HG02981 (cell line): ENCODE results near the gene RHOJ.
"Not testable (repeated sequence)": the region's sequence is repeated elsewhere in the genome, so short reads cannot be mapped to it uniquely, and the experiment has no call there.

Experiments used
- ATAC-seq: cut with Tn5 transposase; IDR thresholded peaks from one replicate; pipeline ENCODE4 v1.9.1; 2021; ENCODE audit warnings: mild to moderate bottlenecking, moderate library complexity; ENCODE audit not compliant: unreplicated experiment

RHOJ gene

GRCh38 chr14:63266106-63266505 is 61.9 kb downstream of the RHOJ start:
- no peak for ATAC-seq

DNA sequence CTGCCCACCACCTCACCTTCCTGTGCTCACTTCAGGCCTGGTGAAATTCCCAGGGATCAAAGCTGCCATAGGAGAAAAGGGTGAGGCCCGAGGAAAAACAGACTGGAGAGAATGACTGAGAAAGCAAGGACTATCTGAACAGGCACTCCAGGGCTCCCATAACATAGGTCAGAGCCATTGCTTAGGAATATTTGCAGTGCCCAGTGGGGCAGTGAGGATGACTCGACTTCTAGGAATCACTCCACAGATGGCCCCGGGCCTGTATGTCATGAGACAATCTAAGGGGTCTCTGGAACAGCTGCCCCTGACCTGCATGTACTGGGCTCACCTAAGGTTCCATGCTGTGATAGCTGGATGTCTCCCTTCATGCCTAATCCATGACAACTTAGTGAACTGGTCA is 62.9 kb downstream of the RHOJ start:
- ATAC-seq, result no peak

GRCh38 chr14:63268771-63269170 is 64.5 kb downstream of the RHOJ start:
- no peak for ATAC-seq

- ATAC-seq, result no peak
Measured at GRCh38 chr14:63269561-63270225, 65.5 kb downstream of the RHOJ start.

DNA sequence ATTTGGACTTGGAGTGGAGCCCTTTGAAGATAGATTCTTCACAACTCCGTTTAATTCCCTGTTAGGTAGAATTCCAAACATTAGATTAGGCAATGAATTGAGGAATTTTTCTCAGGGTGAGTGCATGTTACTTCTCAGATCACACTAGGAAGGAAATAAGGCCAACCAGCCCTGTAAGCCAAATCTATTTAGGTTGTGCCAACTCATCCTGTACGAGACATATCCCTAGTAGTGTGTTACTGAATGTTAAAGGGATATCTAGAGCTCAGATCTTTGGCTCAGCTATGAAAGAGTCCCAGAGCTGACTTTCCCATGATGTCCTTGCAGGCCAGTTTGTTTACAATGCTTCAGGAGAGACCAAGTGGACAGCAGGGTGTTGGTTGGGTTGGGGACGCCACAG is 68.9 kb downstream of the RHOJ start:
- no peak for ATAC-seq

DNA sequence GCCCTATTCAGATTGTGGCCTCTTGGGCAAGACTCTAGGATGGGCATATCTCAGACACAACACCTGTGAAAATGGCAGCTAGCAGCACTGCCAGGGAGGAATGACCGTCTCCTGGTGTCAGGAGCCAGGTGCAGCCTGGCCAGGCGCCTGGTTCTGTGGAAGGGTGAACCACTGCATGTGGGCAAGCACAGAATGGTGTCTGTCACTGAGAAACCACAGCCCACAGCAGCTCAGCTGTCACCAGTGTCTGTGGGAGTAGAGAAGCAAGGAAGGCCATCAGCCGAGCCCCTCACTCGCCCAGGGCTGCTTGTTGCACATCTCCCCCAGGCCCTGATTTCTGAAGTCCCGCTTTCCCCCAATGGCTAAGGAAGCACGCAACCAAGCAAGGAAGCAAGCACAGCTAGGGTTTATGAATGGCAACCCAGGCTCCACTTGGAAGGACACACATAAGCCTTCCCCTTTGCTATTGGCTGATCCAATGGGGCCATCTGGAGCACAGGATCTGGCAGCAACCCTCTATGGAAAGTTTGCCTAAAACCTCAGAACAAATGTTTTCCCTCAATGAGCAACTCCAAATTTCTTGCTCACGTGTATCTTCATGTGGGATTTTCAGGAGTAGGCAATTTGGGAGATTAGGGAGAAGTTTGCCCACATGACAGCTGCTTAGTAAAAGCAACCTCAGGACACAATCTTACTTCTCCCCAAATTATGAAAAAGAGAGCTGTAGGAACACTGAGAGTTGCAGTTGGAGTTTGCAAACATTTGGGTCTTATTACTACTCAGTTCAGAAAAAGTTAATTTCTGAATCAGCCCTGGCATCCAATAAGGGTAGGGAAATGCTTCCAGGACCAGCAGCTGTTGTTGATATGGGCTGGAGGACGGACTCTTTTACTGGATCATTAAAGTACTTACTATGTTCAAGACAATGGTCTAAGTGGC is 69.7 kb downstream of the RHOJ start:
- no peak for ATAC-seq

DNA sequence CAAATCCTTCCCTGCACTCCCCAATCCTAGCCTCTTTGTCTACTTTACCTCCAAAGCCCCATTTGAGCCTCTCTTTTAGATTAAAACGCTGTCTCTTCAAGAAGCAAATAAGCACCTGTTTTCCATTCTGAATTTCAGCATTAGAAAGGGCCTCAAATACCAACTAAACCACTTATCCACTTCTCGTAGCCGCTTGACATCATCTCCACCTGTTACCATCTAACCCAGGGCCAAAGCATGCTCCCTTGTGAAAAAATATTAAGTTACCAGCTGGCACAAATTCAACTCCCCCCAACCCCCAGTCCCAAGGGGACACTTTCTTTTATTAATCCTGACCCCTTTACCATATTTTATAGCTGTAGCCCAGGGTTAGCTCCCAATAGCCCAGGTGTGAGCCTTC is 71.4 kb downstream of the RHOJ start:
- ATAC-seq, result no peak

DNA sequence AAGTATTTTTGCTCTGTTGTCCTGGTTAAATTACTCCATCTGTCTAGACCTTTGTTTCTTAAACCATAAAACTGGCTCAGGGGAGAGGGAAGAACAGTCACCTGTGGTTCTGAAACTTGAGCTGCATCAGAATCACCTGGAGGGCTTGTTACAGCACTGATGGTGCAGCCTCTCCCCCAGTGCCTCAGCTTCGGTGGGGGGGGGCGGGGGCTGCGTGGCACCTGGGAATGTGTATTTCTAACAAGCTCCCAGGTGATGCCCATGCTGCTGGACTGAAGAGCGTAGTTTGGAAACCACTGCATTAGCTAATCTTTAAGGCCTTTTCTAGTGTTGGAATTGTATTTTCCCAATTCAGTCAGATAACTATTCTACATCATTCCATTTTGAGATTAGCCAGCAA is 71.8 kb downstream of the RHOJ start:
- no peak for ATAC-seq

GRCh38 chr14:63276492-63277342 is 72.5 kb downstream of the RHOJ start:
- ATAC-seq, result peak; percentile 72

- ATAC-seq, result no peak
Measured at GRCh38 chr14:63277591-63278183, 73.4 kb downstream of the RHOJ start.

GRCh38 chr14:63279933-63280332 is 75.7 kb downstream of the RHOJ start:
- not testable (repeated sequence) for ATAC-seq

DNA sequence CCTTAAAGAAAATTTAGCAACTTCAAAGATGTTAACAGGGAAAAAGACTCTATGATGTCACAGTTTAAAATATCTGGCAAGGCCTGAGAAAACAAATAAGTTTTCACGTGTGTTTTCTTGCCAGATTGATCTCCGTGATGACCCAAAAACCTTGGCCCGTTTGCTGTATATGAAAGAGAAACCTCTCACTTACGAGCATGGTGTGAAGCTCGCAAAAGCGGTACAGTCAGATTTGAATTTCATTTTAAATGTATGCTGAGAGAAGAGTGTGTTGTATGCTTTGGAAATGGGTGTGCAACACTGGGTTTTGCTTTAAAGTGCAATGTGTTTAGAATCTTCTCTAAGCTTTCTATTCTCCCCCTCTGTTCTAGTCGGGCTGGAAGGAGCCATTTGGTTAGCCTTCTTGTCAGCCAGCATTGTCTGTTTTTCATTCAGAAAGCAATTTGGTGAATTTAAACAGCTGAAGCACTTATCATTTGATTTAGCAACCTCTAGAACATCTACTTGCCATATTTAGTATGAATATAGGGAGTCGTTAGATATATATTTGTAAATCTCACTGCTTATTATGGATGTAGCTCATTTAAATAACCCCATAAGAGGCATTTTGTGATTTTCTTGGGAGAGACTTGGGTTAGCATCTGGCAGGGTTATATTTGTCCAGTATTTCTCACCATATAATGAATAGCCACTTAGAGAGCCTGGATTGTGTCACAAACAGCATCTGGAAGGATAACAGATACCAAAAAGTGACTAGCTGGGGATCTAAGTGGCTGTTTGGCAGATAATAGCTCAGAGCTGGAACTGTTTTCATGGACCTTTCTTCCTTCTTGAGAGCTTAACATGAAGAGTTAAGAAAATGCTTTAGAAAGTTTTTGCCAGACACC is 79.0 kb downstream of the RHOJ start:
- no peak for ATAC-seq

GRCh38 chr14:63283884-63284248 is 79.6 kb downstream of the RHOJ start:
- ATAC-seq, result no peak

DNA sequence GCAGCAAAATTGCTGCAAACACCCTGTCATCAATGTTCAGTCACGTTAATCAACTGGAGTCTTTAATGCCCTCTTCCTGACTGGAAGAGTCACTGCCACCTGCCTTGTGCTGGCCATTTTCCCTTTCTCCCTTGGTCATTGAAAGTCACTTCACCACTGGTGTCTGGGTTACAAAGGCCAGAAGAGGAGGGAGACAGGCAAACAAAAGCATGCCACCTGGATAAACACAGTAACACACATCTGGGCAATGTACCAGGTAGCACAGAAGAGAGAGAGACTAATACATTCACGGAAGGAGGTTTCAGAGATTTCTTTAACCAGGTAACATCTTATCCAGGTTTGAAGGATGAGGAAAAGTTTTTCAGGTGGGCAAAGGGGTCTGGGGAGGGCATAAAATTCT is 81.8 kb downstream of the RHOJ start:
- no peak for ATAC-seq

DNA sequence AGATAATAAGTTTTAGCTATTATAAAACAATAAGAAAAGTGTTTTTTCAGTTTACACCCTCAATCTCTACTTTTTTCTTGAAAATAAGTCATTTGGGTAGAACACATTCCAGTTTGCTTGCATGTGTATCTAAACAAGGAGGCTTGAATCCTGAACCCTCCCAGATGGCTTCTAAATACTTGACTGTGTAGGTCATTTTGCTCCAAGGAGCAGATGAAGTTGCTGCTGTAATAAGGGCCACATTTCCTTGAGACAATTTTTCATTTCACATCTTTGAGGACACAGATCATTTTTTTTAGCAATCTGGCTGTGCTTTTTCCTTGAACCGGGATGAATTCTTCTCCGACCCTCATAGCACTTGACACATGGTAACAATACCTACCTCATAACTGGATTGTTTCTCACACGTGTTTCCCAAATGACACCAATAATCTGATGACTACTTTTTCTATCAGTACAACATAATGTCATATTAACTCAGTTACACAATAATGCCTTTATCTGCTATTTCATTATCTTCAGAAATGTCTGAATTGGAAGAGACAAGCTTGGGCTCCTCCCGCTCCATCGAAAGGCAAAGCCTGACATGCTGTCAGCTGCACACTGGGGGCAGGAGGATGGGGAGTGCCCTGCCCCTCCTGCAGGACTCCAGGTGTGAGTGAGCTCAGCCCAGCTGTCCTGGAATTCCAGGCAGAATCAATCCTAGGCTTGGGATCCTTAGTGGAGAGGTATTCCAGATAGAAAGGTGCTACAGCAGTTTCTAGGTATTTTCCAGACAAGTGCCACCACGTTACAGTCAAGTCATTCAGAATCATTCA is 83.6 kb downstream of the RHOJ start:
- ATAC-seq, result no peak

DNA sequence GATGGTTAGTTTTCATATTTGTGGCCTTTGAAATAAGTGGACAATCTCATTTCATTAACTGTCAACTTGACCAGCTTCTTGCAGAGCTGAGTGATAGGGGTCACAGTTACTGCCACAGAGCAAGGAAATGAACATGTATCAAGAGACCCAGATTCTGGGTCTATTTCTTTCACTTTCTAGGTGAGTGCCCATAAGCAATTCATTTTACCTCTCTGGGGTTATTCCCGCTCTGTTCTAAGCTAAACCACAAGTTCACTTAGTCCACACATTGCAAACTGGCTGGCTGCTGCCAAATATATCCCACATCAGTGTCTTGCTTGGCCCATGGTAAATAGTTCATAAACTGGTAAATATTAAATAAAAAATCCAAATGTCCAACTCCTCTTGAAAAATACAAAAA is 84.6 kb downstream of the RHOJ start:
- no peak for ATAC-seq

- no peak for ATAC-seq
Measured at GRCh38 chr14:63290741-63291430, 86.6 kb downstream of the RHOJ start.

DNA sequence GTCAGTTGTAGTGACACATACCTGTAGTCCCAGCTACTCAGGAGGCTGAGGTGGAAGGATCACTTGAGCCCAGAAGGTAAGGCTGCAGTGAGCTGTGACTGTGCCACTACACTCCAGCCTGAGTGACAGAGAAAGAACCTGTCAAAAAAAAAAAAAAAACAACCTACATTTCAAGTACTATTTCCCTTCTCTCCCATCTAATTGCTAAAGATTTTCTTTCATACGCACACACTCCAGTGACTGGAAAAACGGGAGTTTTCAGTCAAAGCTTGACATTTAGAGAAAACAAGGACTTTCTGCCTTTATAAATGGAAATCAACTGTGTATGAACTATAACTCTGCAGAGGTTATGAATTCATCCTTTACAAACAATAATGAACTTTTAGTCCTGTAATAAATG is 88.6 kb downstream of the RHOJ start:
- no peak for ATAC-seq

- ATAC-seq, result no peak
Measured at GRCh38 chr14:63295231-63295685, 91.0 kb downstream of the RHOJ start.
